AG04450 (cell line): ENCODE results near the gene ATF3. TPM values are rescaled to one million over a fixed set of nuclear protein-coding genes. Genes with fewer than 3 reads are reported as not detected.

ENCODE experiments used
- CTCF ChIA-PET: fragments of 300-600, 350-600 bp; formaldehyde crosslinking; extraction: SDS; loops from one replicate; lab custom pipeline; 2022; ENCODE audit warnings: antibody characterized with exemption, inconsistent platforms; lab: Charles Lee
- POLR2A ChIA-PET: fragments of 350-600 bp; formaldehyde crosslinking; extraction: SDS; loops from one replicate; lab custom pipeline; 2021; ENCODE audit warnings: antibody characterized with exemption, inconsistent platforms; lab: Yijun Ruan, JAX
- DNase-seq: peaks from one replicate; pipeline ENCODE4 v3.0.0-alpha.2; 2011; ENCODE audit warnings: low read depth, low spot score
- H3K27ac ChIP-seq: one replicate; pipeline ENCODE4 v1.5.1; 2012; ENCODE audit warnings: low read depth, low read length, control low read depth
- H3K27me3 ChIP-seq: one replicate; pipeline ENCODE4 v1.6.0; 2012; ENCODE audit warnings: low read length; ENCODE audit not compliant: control insufficient read depth, insufficient read depth
- H3K4me3 ChIP-seq: 2 replicates; pipeline ENCODE4 v1.5.1; 2011; ENCODE audit warnings: mild to moderate bottlenecking, low read depth, low read length, control low read depth
- H3K9me3 ChIP-seq: 2 replicates; pipeline ENCODE4 v1.5.1; 2012; ENCODE audit warnings: low read length; ENCODE audit not compliant: control insufficient read depth, insufficient read depth
- polyA plus RNA-seq: library from polyadenylated mRNA; depleted of rRNA; stranded (reverse); fragments of >200 nt; gene quantifications from 2 replicates; pipeline ENCODE4 v1.2.3, GENCODE V29; 2011; rRNA removed
- TF ChIP-seq, protein P1 (sequence below): IDR thresholded peaks from 2 replicates; pipeline ENCODE4 v1.5.1; 2011; ENCODE audit warnings: low read depth, low read length, control low read depth, inconsistent platforms

ATF3 gene
- polyA plus RNA-seq, 1 experiment: 5.5 TPM

DNA sequence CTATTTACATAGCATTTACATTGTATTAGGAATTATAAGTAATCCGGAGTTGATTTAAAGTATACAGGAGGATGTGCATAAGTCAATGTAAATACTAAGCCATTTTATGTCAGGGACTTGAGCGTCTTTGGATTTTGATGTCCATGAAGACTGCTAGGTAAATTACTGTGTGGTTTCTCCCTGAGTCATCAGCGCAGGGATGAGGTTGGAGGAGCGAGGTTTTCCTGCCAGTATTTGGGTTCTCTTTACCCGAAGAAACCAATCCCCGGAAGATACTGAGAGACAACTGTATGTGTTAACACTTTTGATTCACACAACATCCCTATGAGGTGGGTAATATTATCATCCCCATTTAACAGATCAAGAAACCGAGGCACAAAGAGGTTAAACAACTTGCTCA is 61.7 kb downstream of the ATF3 start:
- CTCF ChIA-PET: no interaction called here
- Histone ChIP-seq H3K27ac (no peak overlapping the region), H3K4me3 (no peak overlapping the region), H3K9me3 (no peaks in the 10 kb centered on the region), H3K27me3 (no peaks in the 10 kb centered on the region)
- TF ChIP-seq, protein P1, sequence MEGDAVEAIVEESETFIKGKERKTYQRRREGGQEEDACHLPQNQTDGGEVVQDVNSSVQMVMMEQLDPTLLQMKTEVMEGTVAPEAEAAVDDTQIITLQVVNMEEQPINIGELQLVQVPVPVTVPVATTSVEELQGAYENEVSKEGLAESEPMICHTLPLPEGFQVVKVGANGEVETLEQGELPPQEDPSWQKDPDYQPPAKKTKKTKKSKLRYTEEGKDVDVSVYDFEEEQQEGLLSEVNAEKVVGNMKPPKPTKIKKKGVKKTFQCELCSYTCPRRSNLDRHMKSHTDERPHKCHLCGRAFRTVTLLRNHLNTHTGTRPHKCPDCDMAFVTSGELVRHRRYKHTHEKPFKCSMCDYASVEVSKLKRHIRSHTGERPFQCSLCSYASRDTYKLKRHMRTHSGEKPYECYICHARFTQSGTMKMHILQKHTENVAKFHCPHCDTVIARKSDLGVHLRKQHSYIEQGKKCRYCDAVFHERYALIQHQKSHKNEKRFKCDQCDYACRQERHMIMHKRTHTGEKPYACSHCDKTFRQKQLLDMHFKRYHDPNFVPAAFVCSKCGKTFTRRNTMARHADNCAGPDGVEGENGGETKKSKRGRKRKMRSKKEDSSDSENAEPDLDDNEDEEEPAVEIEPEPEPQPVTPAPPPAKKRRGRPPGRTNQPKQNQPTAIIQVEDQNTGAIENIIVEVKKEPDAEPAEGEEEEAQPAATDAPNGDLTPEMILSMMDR: no peak
- DNase-seq: no peak
- POLR2A ChIA-PET: no interaction called here

Other genes with a start within 250 kb of the ATF3 start
- 10.6 and 12.6 TPM in 2 replicates for gene PACC1, start 193.9 kb upstream of the ATF3 start, polyA plus RNA-seq
- gene NENF, start 175.8 kb upstream of the ATF3 start, polyA plus RNA-seq: 73.4 and 81.7 TPM in 2 replicates
- 1.4 and 1.5 TPM in 2 replicates for gene BATF3, start 91.1 kb downstream of the ATF3 start, polyA plus RNA-seq
- gene NSL1, start 183.0 kb downstream of the ATF3 start, polyA plus RNA-seq: 26.7 and 33.8 TPM in 2 replicates
- gene TATDN3, start 183.1 kb downstream of the ATF3 start, polyA plus RNA-seq: 12.4 and 16.3 TPM in 2 replicates
- not detected in 2 replicates for gene SPATA45, start 238.9 kb downstream of the ATF3 start, polyA plus RNA-seq
- gene FLVCR1, start 249.5 kb downstream of the ATF3 start, polyA plus RNA-seq: 2.0 and 2.3 TPM in 2 replicates